ENCODE measurements around the gene TAL2. TPM values are rescaled to one million over a fixed set of nuclear protein-coding genes. Genes with fewer than 3 reads are reported as not detected.

TAL2 gene
- total and polyA plus RNA-seq, 4 experiments from 2014 or later, result not detected

DNA sequence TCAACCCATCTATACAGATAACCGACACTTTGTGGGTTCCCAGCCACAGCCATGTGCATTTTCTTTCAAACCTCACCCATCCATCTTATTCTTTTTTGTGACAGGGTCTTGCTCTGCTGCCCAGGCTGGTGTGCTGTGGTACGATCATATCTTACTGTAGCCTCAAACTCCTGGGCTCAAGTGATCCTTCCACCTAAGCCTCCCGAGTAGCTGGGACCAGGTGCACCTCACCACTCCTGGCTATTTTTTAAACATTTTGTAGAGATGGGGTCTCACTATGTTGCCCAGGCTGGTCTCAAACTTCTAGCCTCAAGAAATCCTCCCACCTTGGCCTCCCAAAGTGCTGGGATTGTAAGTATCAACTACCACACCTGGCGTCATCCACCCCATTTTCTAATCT lies 24.7 kb downstream of the TAL2 start:
- intact Hi-C loops (cut with micrococcal nuclease), result no loop called here
- Histone ChIP-seq H3K27me3 (ENCODE audit: insufficient read depth, low read length) (peaks cover 4% of the 10 kb centered on the region), H3K9me3 (ENCODE audit: control insufficient read depth in 1 of 2, low read length in 2 of 2) (no peaks in the 10 kb centered on the region), H3K4me1 (ENCODE audit: insufficient read depth, low read length) (no peaks in the 10 kb centered on the region), H3K36me3 (ENCODE audit: insufficient read depth, low read length) (no peaks in the 10 kb centered on the region), H3K27ac (ENCODE audit: low read depth, low read length) (no peak overlapping the region), H3K4me3 (ENCODE audit: low read length in 2 of 2) (no peak overlapping the region)
- H3K27me3 Mint-ChIP-seq, result peaks cover 5 to 17% of the 10 kb centered on the region in 2 donors
- ChIA-PET CTCF (ENCODE audit: partially characterized antibody) (no interaction called here), POLR2A (ENCODE audit: partially characterized antibody) (no interaction called here)
- no peak overlapping the region for H3K4me3 Mint-ChIP-seq
- H3K27ac Mint-ChIP-seq, result no peak overlapping the region
- no peaks in the 10 kb centered on the region for H3K4me1 Mint-ChIP-seq
- DNase-seq, result no peak
- no peaks in the 10 kb centered on the region for H3K9me3 Mint-ChIP-seq
- H3K36me3 Mint-ChIP-seq, result no peaks in the 10 kb centered on the region

DNA sequence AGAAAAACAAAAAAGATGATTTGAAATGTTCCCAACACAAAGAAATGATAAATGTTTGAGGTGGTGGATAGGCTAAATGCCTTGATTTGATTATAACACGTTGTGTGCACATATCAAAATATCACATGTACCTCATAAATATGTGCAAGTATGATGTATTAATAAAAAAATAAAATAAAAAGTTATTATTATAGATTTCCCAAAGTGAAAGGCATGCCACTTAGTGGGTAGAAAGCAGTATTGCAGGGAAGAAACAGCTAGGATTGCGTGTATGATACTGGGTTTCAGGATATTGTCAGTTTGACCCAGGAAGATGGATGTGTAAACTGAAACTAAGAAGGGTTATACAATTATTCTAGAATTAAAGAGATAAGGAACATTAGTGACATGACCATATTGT lies 28.5 kb downstream of the TAL2 start:
- Mint-ChIP-seq H3K9me3 (no peaks in the 10 kb centered on the region), H3K27me3 (peaks cover 9 to 24% of the 10 kb centered on the region in 2 donors), H3K36me3 (peaks cover 0 to 7% of the 10 kb centered on the region in 2 donors), H3K4me1 (peaks cover 11 to 20% (median 14%) of the 10 kb centered on the region in 4 donors), H3K4me3 (no peak overlapping the region), H3K27ac (no peak overlapping the region)
- Histone ChIP-seq H3K9me3 (ENCODE audit: control insufficient read depth in 1 of 2, low read length in 2 of 2) (no peaks in the 10 kb centered on the region), H3K4me1 (ENCODE audit: insufficient read depth, low read length) (peaks cover 18% of the 10 kb centered on the region), H3K4me3 (ENCODE audit: low read length in 2 of 2) (no peak overlapping the region), H3K36me3 (ENCODE audit: insufficient read depth, low read length) (no peaks in the 10 kb centered on the region), H3K27ac (ENCODE audit: low read depth, low read length) (no peak overlapping the region), H3K27me3 (ENCODE audit: insufficient read depth, low read length) (peaks cover 11% of the 10 kb centered on the region)
- no peak for DNase-seq
- CTCF ChIA-PET (ENCODE audit: partially characterized antibody), result no interaction called here
- intact Hi-C loops (cut with micrococcal nuclease), result loop anchor here (5.0 to 10.0 kb wide), 4 partner anchors 33 to 1592 kb away; partner anchors contain the start of genes NIPSNAP3A and RAD23B
- POLR2A ChIA-PET (ENCODE audit: partially characterized antibody), result no interaction called here

DNA sequence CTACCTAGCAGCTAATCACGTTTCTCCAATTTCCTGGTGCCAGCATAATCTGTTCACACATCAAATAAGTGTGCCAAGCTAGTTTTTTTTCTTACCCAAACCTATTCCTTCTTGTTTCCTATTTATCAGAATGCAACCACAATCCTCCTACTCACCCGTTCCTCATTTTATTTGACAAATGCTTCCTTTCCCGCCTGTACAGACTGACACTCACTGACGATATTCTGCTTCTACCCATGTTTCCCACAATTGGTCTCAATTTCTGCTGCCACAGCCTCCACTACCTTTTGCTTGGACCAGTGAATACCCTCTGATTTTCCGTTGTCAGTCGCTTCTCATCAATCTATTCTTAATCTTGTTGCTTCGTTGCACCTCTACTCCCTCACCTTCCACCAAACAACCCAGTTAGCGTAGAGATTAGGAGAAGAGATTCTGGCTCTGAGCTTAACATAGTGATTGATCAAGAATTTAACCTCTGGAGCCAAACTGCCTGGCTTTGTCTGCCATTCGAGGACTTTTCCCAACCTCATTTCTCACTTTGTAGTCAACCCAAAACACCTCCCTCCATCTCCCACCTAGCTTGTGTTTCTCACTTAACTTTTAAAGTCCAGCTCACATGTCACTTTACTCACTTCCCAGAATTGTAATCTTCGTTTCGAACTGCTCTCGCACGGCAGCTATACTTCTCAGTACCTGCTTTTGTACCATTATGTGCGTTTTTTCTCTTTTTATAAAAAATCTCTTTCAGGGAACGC lies 31.4 kb downstream of the TAL2 start:
- H3K4me3 Mint-ChIP-seq, result peak overlapping the region; percentile 80 to 94 (median 88)
- peaks cover 0 to 7% of the 10 kb centered on the region in 2 donors for H3K36me3 Mint-ChIP-seq
- H3K9me3 Mint-ChIP-seq, result no peaks in the 10 kb centered on the region
- H3K27ac ChIP-seq (ENCODE audit: low read depth, low read length), result peak overlapping the region; percentile 37
- H3K36me3 ChIP-seq (ENCODE audit: insufficient read depth, low read length), result no peaks in the 10 kb centered on the region
- DNase-seq, result peak in 4 of 5 donors; percentile 7 to 33 (median 19)
- peaks cover 20% of the 10 kb centered on the region for H3K4me1 ChIP-seq (ENCODE audit: insufficient read depth, low read length)
- H3K27me3 ChIP-seq (ENCODE audit: insufficient read depth, low read length), result peaks cover 11% of the 10 kb centered on the region
- ChIA-PET POLR2A (ENCODE audit: partially characterized antibody) (interaction anchor here (1.4 kb wide), 2 partner anchors 14 to 946 kb away, joined by 4 to 5 read pairs; partner anchors contain the start of gene NIPSNAP3A), CTCF (ENCODE audit: partially characterized antibody) (interaction anchor here (0.6 to 3.2 kb wide), 5 partner anchors 21 to 752 kb away, joined by 3 to 12 read pairs (median 3); no protein-coding TSS in a partner anchor)
- H3K27ac Mint-ChIP-seq, result peak overlapping the region in 5 of 7 donors; percentile 43 to 68 (median 54)
- H3K27me3 Mint-ChIP-seq, result peaks cover 7 to 22% of the 10 kb centered on the region in 2 donors
- peaks cover 14 to 27% (median 21%) of the 10 kb centered on the region in 4 donors for H3K4me1 Mint-ChIP-seq
- H3K4me3 ChIP-seq (ENCODE audit: low read length in 2 of 2), result peak overlapping the region; percentile 50 to 59
- no peaks in the 10 kb centered on the region for H3K9me3 ChIP-seq (ENCODE audit: control insufficient read depth in 1 of 2, low read length in 2 of 2)
- intact Hi-C loops (cut with micrococcal nuclease), result loop anchor here (2.0 to 10.0 kb wide), 9 partner anchors 25 to 1599 kb away; partner anchors contain the start of genes FKTN, NIPSNAP3A, RAD23B and SLC44A1

DNA sequence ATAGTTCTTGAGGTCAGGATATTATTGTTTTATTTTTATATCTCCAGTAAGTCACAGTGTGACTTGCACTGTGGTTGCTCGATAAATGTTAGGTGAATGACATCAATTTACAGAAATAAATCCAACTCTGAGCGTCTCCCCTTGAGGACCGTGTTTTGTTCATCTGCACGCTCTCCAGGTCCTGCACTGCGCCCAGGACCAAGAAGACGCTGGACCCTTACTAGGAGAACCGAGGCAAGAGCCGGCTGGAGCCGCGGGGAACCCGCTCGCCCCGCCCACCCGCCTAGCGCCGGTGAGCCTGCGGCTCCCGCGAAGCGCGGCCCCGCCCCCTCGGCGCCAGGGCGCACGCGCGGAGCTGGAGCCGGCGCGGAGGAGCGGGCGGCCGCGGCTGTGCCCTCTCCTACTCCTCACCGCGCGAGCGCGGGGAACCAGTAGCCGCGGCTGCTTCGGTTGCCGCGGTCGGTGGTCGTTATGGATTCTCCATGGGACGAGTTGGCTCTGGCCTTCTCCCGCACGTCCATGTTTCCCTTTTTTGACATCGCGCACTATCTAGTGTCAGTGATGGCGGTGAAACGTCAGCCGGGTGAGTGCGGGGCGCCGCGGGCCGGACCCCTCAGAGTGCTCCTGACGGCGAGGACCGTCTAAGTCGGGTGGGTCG lies 32.1 kb downstream of the TAL2 start, which contains the start of gene TMEM38B:
Gene TMEM38B, plus strand, starts transcription at position 352 of the 658 bp plus-strand sequence. Its CDS starts 120 bp downstream, at position 472.
- POLR2A ChIA-PET (ENCODE audit: partially characterized antibody), result interaction anchor here (1.2 to 1.4 kb wide), 3 partner anchors 13 to 947 kb away, joined by 4 to 5 read pairs (median 5); partner anchors contain the start of genes NIPSNAP3A and SLC44A1
- H3K9me3 Mint-ChIP-seq, result no peaks in the 10 kb centered on the region

DNA sequence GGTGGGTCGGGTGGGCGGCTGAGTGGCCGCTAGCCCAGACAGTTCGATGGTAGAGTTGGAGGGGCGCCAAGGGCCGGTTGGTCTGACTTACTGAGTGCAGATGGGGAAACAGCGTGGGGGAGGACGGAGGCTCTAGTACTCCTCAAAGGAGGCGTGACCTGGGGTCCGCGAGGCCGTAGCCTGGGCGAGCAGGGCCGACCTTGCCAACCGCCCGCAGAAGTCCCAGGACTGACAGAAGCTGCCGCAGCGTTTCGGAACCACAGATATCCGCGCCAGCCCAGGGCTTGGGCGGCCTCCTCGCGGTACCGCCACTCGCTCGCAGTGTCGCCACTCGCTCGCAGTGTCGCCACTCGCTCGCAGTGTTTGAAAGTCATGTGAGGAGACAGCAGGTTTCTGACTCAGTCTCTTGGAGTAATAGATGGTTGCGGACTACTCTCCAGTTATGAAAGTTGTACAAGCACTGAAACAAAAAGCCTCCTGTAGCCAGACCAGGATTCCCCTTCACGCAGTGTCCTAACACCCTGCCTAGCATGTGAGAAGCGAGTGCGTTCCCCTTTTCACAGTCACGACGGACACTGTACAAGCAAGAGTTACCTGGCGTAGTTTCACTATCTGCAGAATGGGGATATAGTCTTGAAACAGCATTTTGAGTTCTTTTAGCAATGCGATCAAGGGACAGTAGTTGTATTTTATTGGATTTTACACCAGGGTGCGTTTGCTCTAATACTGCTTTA lies 32.8 kb downstream of the TAL2 start:
- peaks cover 0 to 7% of the 10 kb centered on the region in 2 donors for H3K36me3 Mint-ChIP-seq
- POLR2A ChIA-PET (ENCODE audit: partially characterized antibody), result interaction anchor here (1.2 to 1.4 kb wide), 3 partner anchors 13 to 948 kb away, joined by 4 to 5 read pairs (median 5); partner anchors contain the start of genes NIPSNAP3A and SLC44A1
- peak overlapping the region; percentile 63 to 85 (median 76) for H3K27ac Mint-ChIP-seq
- H3K4me1 Mint-ChIP-seq, result peaks cover 16 to 36% (median 23%) of the 10 kb centered on the region in 4 donors
- Histone ChIP-seq H3K27ac (ENCODE audit: low read depth, low read length) (peak overlapping the region; percentile 37), H3K4me1 (ENCODE audit: insufficient read depth, low read length) (peaks cover 21% of the 10 kb centered on the region), H3K4me3 (ENCODE audit: low read length in 2 of 2) (peak overlapping the region; percentile 59 to 79), H3K9me3 (ENCODE audit: control insufficient read depth in 1 of 2, low read length in 2 of 2) (no peaks in the 10 kb centered on the region), H3K36me3 (ENCODE audit: insufficient read depth, low read length) (no peaks in the 10 kb centered on the region), H3K27me3 (ENCODE audit: insufficient read depth, low read length) (peaks cover 11% of the 10 kb centered on the region)
- H3K9me3 Mint-ChIP-seq, result no peaks in the 10 kb centered on the region
- peak overlapping the region; percentile 86 to 96 (median 90) for H3K4me3 Mint-ChIP-seq
- DNase-seq, result peak; percentile 54 to 63 (median 56)
- peaks cover 4 to 17% of the 10 kb centered on the region in 2 donors for H3K27me3 Mint-ChIP-seq
- intact Hi-C loops (cut with micrococcal nuclease), result loop anchor here (2.0 to 10.0 kb wide), 9 partner anchors 24 to 1600 kb away; partner anchors contain the start of genes FKTN, NIPSNAP3A, RAD23B and SLC44A1
- CTCF ChIA-PET (ENCODE audit: partially characterized antibody), result interaction anchor here (1.7 to 3.2 kb wide), 2 partner anchors 23 to 87 kb away, joined by 8 to 12 read pairs; no protein-coding TSS in a partner anchor

More for the DNA sequence above, 32.1 kb downstream of the TAL2 start, which contains the start of gene TMEM38B:
- H3K36me3 Mint-ChIP-seq, result peaks cover 0 to 7% of the 10 kb centered on the region in 2 donors
- Histone ChIP-seq H3K9me3 (ENCODE audit: control insufficient read depth in 1 of 2, low read length in 2 of 2) (no peaks in the 10 kb centered on the region), H3K27me3 (ENCODE audit: insufficient read depth, low read length) (peaks cover 11% of the 10 kb centered on the region), H3K4me1 (ENCODE audit: insufficient read depth, low read length) (peaks cover 20% of the 10 kb centered on the region), H3K36me3 (ENCODE audit: insufficient read depth, low read length) (no peaks in the 10 kb centered on the region), H3K4me3 (ENCODE audit: low read length in 2 of 2) (peak within 1 kb of the TSS; percentile 59 to 79), H3K27ac (ENCODE audit: low read depth, low read length) (peak within 1 kb of the TSS; percentile 37)
- H3K27ac Mint-ChIP-seq, result peak within 1 kb of the TSS; percentile 63 to 85 (median 79)
- H3K4me1 Mint-ChIP-seq, result peaks cover 16 to 31% (median 23%) of the 10 kb centered on the region in 4 donors
- peak within 1 kb of the TSS; percentile 87 to 96 (median 90) for H3K4me3 Mint-ChIP-seq
- intact Hi-C loops (cut with micrococcal nuclease), result loop anchor here (2.0 to 10.0 kb wide), 9 partner anchors 24 to 1600 kb away; partner anchors contain the start of genes FKTN, NIPSNAP3A, RAD23B and SLC44A1
- peaks cover 7 to 21% of the 10 kb centered on the region in 2 donors for H3K27me3 Mint-ChIP-seq
- DNase-seq, result peak; percentile 77 to 86 (median 83)
- CTCF ChIA-PET (ENCODE audit: partially characterized antibody), result interaction anchor here (0.6 to 3.2 kb wide), 4 partner anchors 24 to 752 kb away, joined by 3 to 12 read pairs (median 6); no protein-coding TSS in a partner anchor

DNA sequence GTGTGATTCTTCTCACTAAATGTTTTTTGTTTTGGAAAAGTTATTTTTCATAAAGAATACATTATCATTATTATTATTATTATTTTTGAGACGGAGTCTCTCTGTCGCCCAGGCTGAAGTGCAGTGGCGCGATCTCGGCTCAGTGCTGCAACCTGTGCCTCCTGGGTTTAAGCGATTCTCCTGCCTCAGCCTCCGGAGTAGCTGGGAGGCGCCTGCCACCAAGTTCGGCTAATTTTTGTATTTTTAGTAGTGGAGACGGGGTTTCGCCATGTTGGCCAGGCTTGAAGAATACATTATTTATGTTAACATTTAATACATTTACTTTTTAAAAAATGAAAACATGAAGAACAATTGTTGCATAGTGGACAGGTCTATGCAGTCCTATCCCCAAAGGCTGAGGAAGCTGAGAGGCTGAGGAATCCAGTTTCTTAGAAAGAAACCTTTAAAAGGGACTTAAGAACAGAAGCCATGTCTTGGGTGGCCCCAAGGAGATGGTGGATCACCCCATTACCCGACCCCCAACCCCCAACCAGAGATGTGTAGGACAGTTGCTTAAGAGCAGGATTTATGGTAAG lies 34.0 kb downstream of the TAL2 start:
- intact Hi-C loops (cut with micrococcal nuclease), result loop anchor here (10.0 kb wide), 1 partner anchor 242 kb away; no protein-coding TSS in a partner anchor
- ChIA-PET POLR2A (ENCODE audit: partially characterized antibody) (no interaction called here), CTCF (ENCODE audit: partially characterized antibody) (no interaction called here)
- H3K4me3 Mint-ChIP-seq, result no peak overlapping the region
- H3K36me3 Mint-ChIP-seq, result peaks cover 0 to 7% of the 10 kb centered on the region in 2 donors
- Histone ChIP-seq H3K4me1 (ENCODE audit: insufficient read depth, low read length) (peaks cover 28% of the 10 kb centered on the region), H3K36me3 (ENCODE audit: insufficient read depth, low read length) (no peaks in the 10 kb centered on the region), H3K9me3 (ENCODE audit: control insufficient read depth in 1 of 2, low read length in 2 of 2) (no peaks in the 10 kb centered on the region), H3K4me3 (ENCODE audit: low read length in 2 of 2) (no peak overlapping the region), H3K27me3 (ENCODE audit: insufficient read depth, low read length) (peaks cover 11% of the 10 kb centered on the region), H3K27ac (ENCODE audit: low read depth, low read length) (no peak overlapping the region)
- H3K9me3 Mint-ChIP-seq, result no peaks in the 10 kb centered on the region
- peaks cover 16 to 36% (median 24%) of the 10 kb centered on the region in 4 donors for H3K4me1 Mint-ChIP-seq
- peaks cover 4 to 11% of the 10 kb centered on the region in 2 donors for H3K27me3 Mint-ChIP-seq
- no peak overlapping the region for H3K27ac Mint-ChIP-seq
- DNase-seq, result no peak

Data from CD4-positive, alpha-beta memory T cell (primary cell).